K562 (cell line): ENCODE results near the gene LRMDA. TPM values are rescaled to one million over a fixed set of nuclear protein-coding genes. Genes with fewer than 3 reads are reported as not detected.

Experiments
- ATAC-seq: fragments of 200-7000 bp; cut with Tn5 transposase; 3 replicates; pipeline ENCODE4 v1.9.1; 2020; ENCODE audit warnings: moderate library complexity
- BruUV-seq: library from RNA; stranded (reverse); fragments of 400-500 nt; replicated peaks from 2 replicates; lab custom pipeline; 2021; lab: Mats Ljungman, UMichigan
- CTCF ChIA-PET: fragments of 300-600 bp; formaldehyde crosslinking; extraction: SDS; loops from one replicate; lab custom pipeline; 2021; ENCODE audit warnings: low intra/inter-chr PET ratio; lab: Yijun Ruan, JAX
- POLR2A ChIA-PET: fragments of 300-600, 350-650 bp; sonication (Branson Sonifier 250); formaldehyde crosslinking; extraction: SDS; loops from one replicate; lab custom pipeline; 2021; ENCODE audit warnings: antibody characterized with exemption, inconsistent platforms; lab: Yijun Ruan, JAX
- DNase-seq, 4 experiments: peaks; one replicate each; pipeline versions ENCODE4 v3.0.0 to v3.0.0-alpha.2; 2011 to 2018; ENCODE audit warnings: low spot score in 3 of 4, mixed read lengths in 3 of 4; ENCODE audit errors: extremely low read depth in 1 of 4
- FAIRE-seq: peaks from 2 replicates; lab custom pipeline; 2011; peaks lifted over from hg19 to GRCh38; lab: Jason Lieb, UNC
- H2AFZ ChIP-seq: 2 replicates; pipeline ENCODE4 v1.6.0; 2011; ENCODE audit warnings: low read depth, low read length, control low read depth, inconsistent platforms
- H3K27ac ChIP-seq: fragments of 200-600 bp; 3 replicates; pipeline ENCODE4 v1.8.0; 2011; ENCODE audit warnings: low read depth, mild to moderate bottlenecking, control low read depth, inconsistent platforms, low read length, moderate library complexity, mixed read lengths; ENCODE audit errors: extremely low read depth
- H3K27me3 ChIP-seq, 2 experiments: fragments of 300-600 bp in 1 of 2; 2 replicates in 1 of 2; 3 replicates in 1 of 2; pipeline versions ENCODE4 v1.6.0 to v1.8.0; 2011; ENCODE audit warnings: inconsistent platforms in 2 of 2, low read length in 2 of 2, mild to moderate bottlenecking in 1 of 2, mixed read lengths in 1 of 2, moderate library complexity in 1 of 2; ENCODE audit not compliant: control insufficient read depth in 2 of 2, insufficient read depth in 2 of 2
- H3K36me3 ChIP-seq: fragments of 300-600 bp; 3 replicates; pipeline ENCODE4 v1.8.0; 2011; ENCODE audit warnings: mild to moderate bottlenecking, low read length, inconsistent platforms; ENCODE audit not compliant: control insufficient read depth, insufficient read depth
- H3K4me1 ChIP-seq, 2 experiments: fragments of 200-600 bp in 1 of 2; replicated peaks in 1 of 2; 2 replicates in 1 of 2; 3 replicates in 1 of 2; pipeline versions ENCODE4 v1.5.1 to v1.8.0; 2011; ENCODE audit warnings: inconsistent platforms in 2 of 2, low read length in 2 of 2, mild to moderate bottlenecking in 1 of 2, mixed read lengths in 1 of 2, moderate library complexity in 1 of 2; ENCODE audit not compliant: control insufficient read depth in 2 of 2, insufficient read depth in 2 of 2
- H3K4me2 ChIP-seq: 2 replicates; pipeline ENCODE4 v1.6.1; 2011; ENCODE audit warnings: low read length, control low read depth, inconsistent platforms, mixed read lengths; ENCODE audit not compliant: insufficient read depth
- H3K4me3 ChIP-seq: fragments of 200-600 bp; sonication (generic), shearing (Covaris generic); 2 replicates; pipeline ENCODE4 v1.5.1; 2016; ENCODE audit warnings: control low read depth, inconsistent platforms
- H3K79me2 ChIP-seq: fragments of 200-600 bp; 3 replicates; pipeline ENCODE4 v1.8.0; 2011; ENCODE audit warnings: low read length, inconsistent platforms; ENCODE audit not compliant: control insufficient read depth, insufficient read depth
- H3K9ac ChIP-seq, 2 experiments: 2 replicates each; pipeline versions ENCODE4 v1.6.0 to v1.6.1; 2011; ENCODE audit warnings: low read depth in 2 of 2, low read length in 2 of 2, control low read depth in 1 of 2, inconsistent platforms in 1 of 2, mild to moderate bottlenecking in 1 of 2, mixed read lengths in 1 of 2; ENCODE audit not compliant: insufficient read depth in 1 of 2
- H3K9me1 ChIP-seq: one replicate; pipeline ENCODE4 v1.6.0; 2011; ENCODE audit warnings: inconsistent platforms, mild to moderate bottlenecking, low read length, moderate library complexity; ENCODE audit not compliant: control insufficient read depth, insufficient read depth
- H3K9me3 ChIP-seq: replicated peaks from 2 replicates; pipeline ENCODE4 v1.5.1; 2011; ENCODE audit warnings: low read depth, low read length, inconsistent platforms; ENCODE audit not compliant: control insufficient read depth, insufficient read depth
- H4K20me1 ChIP-seq: replicated peaks from 2 replicates; pipeline ENCODE4 v1.6.1; 2011; ENCODE audit warnings: low read length, inconsistent platforms, mixed read lengths; ENCODE audit not compliant: control insufficient read depth, insufficient read depth
- CHD1 ChIP-seq: fragments of 200-600 bp; sonication (generic); IDR thresholded peaks from one replicate; pipeline ENCODE4 v1.6.1; 2012; ENCODE audit warnings: mild to moderate bottlenecking, moderate library complexity, low read length, inconsistent platforms
- GATAD2A ChIP-seq: fragments of 450-650 bp; IDR thresholded peaks from 2 replicates; pipeline ENCODE4 v1.6.1; 2017
- JUND ChIP-seq, 2 experiments: IDR thresholded peaks; 2 replicates in 1 of 2; 3 replicates in 1 of 2; pipeline ENCODE4 v1.6.1; 2011; ENCODE audit warnings: borderline replicate concordance in 2 of 2, low read depth in 2 of 2, low read length in 2 of 2, improper control_type of control experiment in 1 of 2, missing biosample characterization in 1 of 2, missing genetic modification characterization in 1 of 2, missing genetic modification reagents in 1 of 2
- NBN ChIP-seq: fragments of 450-650 bp; IDR thresholded peaks from 2 replicates; pipeline ENCODE4 v1.6.1; 2016; ENCODE audit warnings: low read depth, mild to moderate bottlenecking
- NELFE ChIP-seq: IDR thresholded peaks from 2 replicates; pipeline ENCODE4 v1.6.1; 2011; ENCODE audit warnings: mild to moderate bottlenecking; ENCODE audit not compliant: insufficient read depth, insufficient read length
- RBM17 ChIP-seq: fragments of 200-400 bp; formaldehyde crosslinking; IDR thresholded peaks from 2 replicates; pipeline ENCODE4 v1.6.1; 2017; ENCODE audit warnings: low read depth, mild to moderate bottlenecking, low read length, borderline replicate concordance
- SLC30A9 ChIP-seq: fragments of 250-450 bp; sonication (Bioruptor Pico); IDR thresholded peaks from 2 replicates; pipeline ENCODE4 v1.8.0; 2022; ENCODE audit warnings: mild to moderate bottlenecking, moderate library complexity
- SOX6 ChIP-seq: fragments of 450-650 bp; IDR thresholded peaks from 2 replicates; pipeline ENCODE4 v1.6.1; 2014; ENCODE audit warnings: mild to moderate bottlenecking
- SRF ChIP-seq, 2 experiments: fragments of 250-450, 450-650 bp in 1 of 2; sonication (Bioruptor Pico) in 1 of 2; sonication (generic) in 1 of 2; formaldehyde crosslinking; IDR thresholded peaks; 2 replicates each; pipeline versions ENCODE4 v1.5.0 to v1.5.1; 2020 to 2022; ENCODE audit warnings: mild to moderate bottlenecking in 1 of 2, missing genetic modification reagents in 1 of 2
- SRSF3 ChIP-seq: fragments of 200-400 bp; formaldehyde crosslinking; IDR thresholded peaks from 2 replicates; pipeline ENCODE4 v1.6.1; 2016; ENCODE audit warnings: mild to moderate bottlenecking, low read length, moderate library complexity; ENCODE audit not compliant: insufficient read depth
- THRA ChIP-seq: fragments of 450-650 bp; IDR thresholded peaks from 2 replicates; pipeline ENCODE4 v1.6.1; 2017; ENCODE audit warnings: mild to moderate bottlenecking, moderate library complexity
- ZNF586 ChIP-seq: fragments of 450-650 bp; formaldehyde crosslinking; conservative IDR thresholded peaks from 2 replicates; pipeline ENCODE4 v1.4.0; 2020; ENCODE audit warnings: mild to moderate bottlenecking, moderate library complexity
- ZNF766 ChIP-seq: fragments of 200-800 bp; sonication (Bioruptor generic); conservative IDR thresholded peaks from 2 replicates; pipeline ENCODE4 v1.6.1; 2016; ENCODE audit warnings: missing genetic modification characterization, missing compliant biosample characterization
- WGBS: fragments of 100-300 bp; shearing (Covaris generic); methylation state at CpG from one replicate; pipeline ENCODE4 v1.1.6; 2016; ENCODE audit warnings: low coverage, mixed read lengths; ENCODE audit not compliant: insufficient coverage; ENCODE audit errors: missing lambda C conversion rate; 5-methylcytosine and 5-hydroxymethylcytosine counted together
- in situ Hi-C: fragments of 300-500 bp; cut with MboI; formaldehyde crosslinking; loops from 4 replicates; pipeline ENCODE4 v1.15.0; 2018; ENCODE audit warnings: inconsistent platforms, mixed read lengths
- intact Hi-C: fragments of 100-400 bp; cut with micrococcal nuclease; formaldehyde crosslinking; loops from 2 replicates; pipeline ENCODE4 v1.14.2; 2022
- polyA plus RNA-seq, 8 experiments: library from polyadenylated mRNA; depleted of rRNA in 4 of 8; stranded (reverse) in 5 of 8; unstranded in 3 of 8; fragments of >200 nt; fragmentation: Nextera tagmentation in 2 of 8; fragmentation: Illumina TruSeq in 1 of 8; extraction: Ambion mirVana in 2 of 8; extraction: Trizol in 1 of 8; gene quantifications; 2 replicates each; pipeline versions ENCODE4 v1.2.1 to v1.2.3, GENCODE V29; 2011 to 2014; ENCODE audit warnings: inconsistent platforms in 1 of 8, missing spikeins in 1 of 8
- total RNA-seq, 7 experiments: library from RNA; depleted of rRNA in 6 of 7; stranded (reverse); fragments of >200 nt in 6 of 7; fragmentation: Illumina TruSeq in 2 of 7; extraction: Trizol in 2 of 7; gene quantifications; 2 replicates each; pipeline versions ENCODE4 v1.2.1 to v1.2.3, GENCODE V29; 2011 to 2021; ENCODE audit warnings: low replicate concordance in 1 of 7
- TF ChIP-seq, protein P1 (sequence below): sonication (generic); IDR thresholded peaks from 2 replicates; pipeline ENCODE4 v1.6.1; 2016
- TF ChIP-seq, protein P2 (sequence below), 2 experiments: fragments of 200-800 bp in 1 of 2; sonication (Bioruptor generic) in 1 of 2; sonication (generic) in 1 of 2; formaldehyde crosslinking in 1 of 2; IDR thresholded peaks in 1 of 2; conservative IDR thresholded peaks in 1 of 2; 2 replicates each; pipeline versions ENCODE4 v1.5.0 to v1.6.1; 2016 to 2020; ENCODE audit warnings: missing compliant biosample characterization in 1 of 2, missing genetic modification characterization in 1 of 2, missing genetic modification reagents in 1 of 2
- TF ChIP-seq, protein P3 (sequence below): fragments of 450-650 bp; formaldehyde crosslinking; IDR thresholded peaks from 2 replicates; pipeline ENCODE4 v1.4.0; 2022; ENCODE audit warnings: missing genetic modification characterization

Gene LRMDA
- total and polyA plus RNA-seq, 9 of the 15 experiments (the other 6 are each of a cell fraction or from before 2014, with no cell fraction given): 0.25 TPM; not detected in 8

GRCh38 chr10:75774783-75775490, 343.5 kb downstream of the LRMDA start:
- Histone ChIP-seq H4K20me1 (no peaks in the 10 kb centered on the region), H3K9ac (no peak overlapping the region), H2AFZ (no peak overlapping the region), H3K79me2 (no peaks in the 10 kb centered on the region), H3K36me3 (no peaks in the 10 kb centered on the region), H3K27me3 (peaks cover 0 to 4% of the 10 kb centered on the region in 2 experiments; a peak in 1 of 5 replicates), H3K4me2 (no peak overlapping the region), H3K4me1 (no peaks in the 10 kb centered on the region; a peak in 1 of 5 replicates), H3K9me3 (no peaks in the 10 kb centered on the region), H3K4me3 (no peak overlapping the region), H3K9me1 (no peaks in the 10 kb centered on the region), H3K27ac (no peak overlapping the region)
- CTCF ChIA-PET: no interaction called here
- FAIRE-seq (no peak), DNase-seq (peak in 1 of 4 experiments; percentile 12), ATAC-seq (peak; percentile 46; the same call in 1 of the 3 replicates)
- no TSS peak for BruUV-seq
- POLR2A ChIA-PET: interaction anchor here (1.4 kb wide), 1 partner anchor 9 kb away, joined by 3 read pairs; no protein-coding TSS in a partner anchor
- intact Hi-C loops: no loop called here
- WGBS: 4% methylated on average over 6 of the region's 6 CpGs
- in situ Hi-C loops: no loop called here
- peak; percentile 38; the same call in 1 of the 2 replicates for TF ChIP-seq JUND (IDR thresholded peaks at IDR 0.05; ENCODE audit: borderline replicate concordance, low read depth, low read length)
- peak; percentile 46; the same call in 1 of the 3 replicates for TF ChIP-seq JUND (tag; IDR thresholded peaks at IDR 0.05; ENCODE audit: borderline replicate concordance, low read depth, low read length)
- TF ChIP-seq THRA: no peak
- TF ChIP-seq, protein P1, sequence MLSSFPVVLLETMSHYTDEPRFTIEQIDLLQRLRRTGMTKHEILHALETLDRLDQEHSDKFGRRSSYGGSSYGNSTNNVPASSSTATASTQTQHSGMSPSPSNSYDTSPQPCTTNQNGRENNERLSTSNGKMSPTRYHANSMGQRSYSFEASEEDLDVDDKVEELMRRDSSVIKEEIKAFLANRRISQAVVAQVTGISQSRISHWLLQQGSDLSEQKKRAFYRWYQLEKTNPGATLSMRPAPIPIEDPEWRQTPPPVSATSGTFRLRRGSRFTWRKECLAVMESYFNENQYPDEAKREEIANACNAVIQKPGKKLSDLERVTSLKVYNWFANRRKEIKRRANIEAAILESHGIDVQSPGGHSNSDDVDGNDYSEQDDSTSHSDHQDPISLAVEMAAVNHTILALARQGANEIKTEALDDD: peak; percentile 84
- TF ChIP-seq CHD1: no peak
- peak; percentile 53; the same call in 1 of the 2 replicates for TF ChIP-seq SOX6
- TF ChIP-seq NELFE: no peak
- TF ChIP-seq, protein P2, sequence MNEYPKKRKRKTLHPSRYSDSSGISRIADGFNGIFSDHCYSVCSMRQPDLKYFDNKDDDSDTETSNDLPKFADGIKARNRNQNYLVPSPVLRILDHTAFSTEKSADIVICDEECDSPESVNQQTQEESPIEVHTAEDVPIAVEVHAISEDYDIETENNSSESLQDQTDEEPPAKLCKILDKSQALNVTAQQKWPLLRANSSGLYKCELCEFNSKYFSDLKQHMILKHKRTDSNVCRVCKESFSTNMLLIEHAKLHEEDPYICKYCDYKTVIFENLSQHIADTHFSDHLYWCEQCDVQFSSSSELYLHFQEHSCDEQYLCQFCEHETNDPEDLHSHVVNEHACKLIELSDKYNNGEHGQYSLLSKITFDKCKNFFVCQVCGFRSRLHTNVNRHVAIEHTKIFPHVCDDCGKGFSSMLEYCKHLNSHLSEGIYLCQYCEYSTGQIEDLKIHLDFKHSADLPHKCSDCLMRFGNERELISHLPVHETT (CRISPR knock-in tag; conservative IDR thresholded peaks at IDR 0.05 in 1 of 2, IDR thresholded peaks at IDR 0.05 in 1 of 2): 0 out of 4 replicates have a peak, but pooled peaks of 1 of the 2 experiments have one; percentile 48
- TF ChIP-seq SLC30A9 (CRISPR knock-in tag): no peak
- TF ChIP-seq RBM17: no peak
- peak; percentile 88 for TF ChIP-seq ZNF766 (CRISPR knock-in tag)
- TF ChIP-seq GATAD2A: no peak
- TF ChIP-seq ZNF586 (CRISPR knock-in tag): no peak
- no peak for TF ChIP-seq SRSF3
- TF ChIP-seq NBN: no peak
- TF ChIP-seq, protein P3, sequence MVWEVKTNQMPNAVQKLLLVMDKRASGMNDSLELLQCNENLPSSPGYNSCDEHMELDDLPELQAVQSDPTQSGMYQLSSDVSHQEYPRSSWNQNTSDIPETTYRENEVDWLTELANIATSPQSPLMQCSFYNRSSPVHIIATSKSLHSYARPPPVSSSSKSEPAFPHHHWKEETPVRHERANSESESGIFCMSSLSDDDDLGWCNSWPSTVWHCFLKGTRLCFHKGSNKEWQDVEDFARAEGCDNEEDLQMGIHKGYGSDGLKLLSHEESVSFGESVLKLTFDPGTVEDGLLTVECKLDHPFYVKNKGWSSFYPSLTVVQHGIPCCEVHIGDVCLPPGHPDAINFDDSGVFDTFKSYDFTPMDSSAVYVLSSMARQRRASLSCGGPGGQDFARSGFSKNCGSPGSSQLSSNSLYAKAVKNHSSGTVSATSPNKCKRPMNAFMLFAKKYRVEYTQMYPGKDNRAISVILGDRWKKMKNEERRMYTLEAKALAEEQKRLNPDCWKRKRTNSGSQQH (CRISPR knock-in tag): no peak
- no peak for TF ChIP-seq SRF (CRISPR knock-in tag; IDR thresholded peaks at IDR 0.05)
